ENCODE measurements around the gene PIH1D2. TPM values are rescaled to one million over a fixed set of nuclear protein-coding genes. Genes with fewer than 3 reads are reported as not detected.
"Not testable (repeated sequence)": the region's sequence is repeated elsewhere in the genome, so short reads cannot be mapped to it uniquely, and the experiment has no call there.

Gene PIH1D2
- total and polyA plus RNA-seq, 2 donors = 1.0 to 4.5 TPM

GRCh38 chr11:112042161-112042960, 31.5 kb downstream of the PIH1D2 start:
- Histone ChIP-seq H3K4me1 (ENCODE audit: insufficient read depth) (no peaks in the 10 kb centered on the region), H3K27ac (ENCODE audit: low read depth) (no peak overlapping the region), H3K4me3 (ENCODE audit: low read depth, low read length) (no peak overlapping the region), H3K36me3 (ENCODE audit: insufficient read depth) (peaks cover 2% of the 10 kb centered on the region)
- DNase-seq (ENCODE audit: extremely low spot score) = no peak
- 66% methylated on average over 6 of the region's 6 CpGs for WGBS

DNA sequence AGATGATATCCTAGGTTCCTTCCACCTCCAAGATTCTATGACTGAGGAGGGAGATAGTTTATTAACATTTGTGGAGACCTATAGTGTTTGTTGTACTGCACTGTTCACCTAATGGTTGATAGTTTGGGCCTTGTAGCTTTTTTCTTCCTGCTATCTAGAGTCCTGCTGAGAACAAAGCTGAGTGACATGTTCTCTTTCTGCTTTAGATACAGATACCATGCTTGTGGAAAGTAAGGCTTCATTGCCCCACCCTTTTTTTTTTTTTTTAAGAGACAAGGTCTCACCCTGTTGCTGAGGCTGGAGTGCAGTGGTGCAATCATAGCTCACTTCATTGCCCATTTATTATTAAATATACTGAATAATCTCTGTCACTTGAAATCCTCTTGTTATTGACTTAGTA, 36.3 kb downstream of the PIH1D2 start:
- Histone ChIP-seq H3K27ac (ENCODE audit: low read depth) (no peak overlapping the region), H3K36me3 (ENCODE audit: insufficient read depth) (peaks cover 7% of the 10 kb centered on the region), H3K4me3 (ENCODE audit: low read depth, low read length) (no peak overlapping the region), H3K4me1 (ENCODE audit: insufficient read depth) (no peaks in the 10 kb centered on the region)
- no peak for DNase-seq (ENCODE audit: extremely low spot score)

GRCh38 chr11:112033902-112034301, 39.9 kb downstream of the PIH1D2 start:
- WGBS = 91% methylated on average over 3 of the region's 3 CpGs
- Histone ChIP-seq H3K27ac (ENCODE audit: low read depth) (peak overlapping the region; percentile 10), H3K4me1 (ENCODE audit: insufficient read depth) (no peaks in the 10 kb centered on the region), H3K36me3 (ENCODE audit: insufficient read depth) (peaks cover 13% of the 10 kb centered on the region), H3K4me3 (ENCODE audit: low read depth, low read length) (no peak overlapping the region)
- no peak for DNase-seq (ENCODE audit: extremely low spot score)

DNA sequence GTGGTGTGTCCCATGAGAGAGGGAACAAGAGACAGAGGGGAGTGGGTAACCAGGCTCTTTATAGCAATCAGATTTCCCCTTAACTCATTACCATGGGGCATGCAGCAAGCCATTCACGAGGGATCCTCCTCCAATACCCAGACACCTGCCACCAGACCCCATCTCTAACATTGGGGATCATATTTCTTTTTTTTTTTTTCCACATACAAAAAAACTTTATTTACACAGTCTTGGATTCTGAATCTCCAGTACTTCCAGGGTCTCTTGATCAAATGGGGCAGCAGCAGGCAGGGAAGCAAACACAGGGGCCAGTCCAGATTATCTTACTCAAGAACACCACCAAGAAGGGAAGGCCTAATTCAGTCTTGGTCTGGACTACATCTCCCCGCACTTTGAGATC, 44.4 kb downstream of the PIH1D2 start:
- WGBS = 89% methylated on average over 2 of the region's 2 CpGs
- no peaks in the 10 kb centered on the region for H3K4me1 ChIP-seq (ENCODE audit: insufficient read depth)
- H3K4me3 ChIP-seq (ENCODE audit: low read depth, low read length) = no peak overlapping the region
- DNase-seq (ENCODE audit: extremely low spot score) = no peak
- no peak overlapping the region for H3K27ac ChIP-seq (ENCODE audit: low read depth)
- peaks cover 12% of the 10 kb centered on the region for H3K36me3 ChIP-seq (ENCODE audit: insufficient read depth)

DNA sequence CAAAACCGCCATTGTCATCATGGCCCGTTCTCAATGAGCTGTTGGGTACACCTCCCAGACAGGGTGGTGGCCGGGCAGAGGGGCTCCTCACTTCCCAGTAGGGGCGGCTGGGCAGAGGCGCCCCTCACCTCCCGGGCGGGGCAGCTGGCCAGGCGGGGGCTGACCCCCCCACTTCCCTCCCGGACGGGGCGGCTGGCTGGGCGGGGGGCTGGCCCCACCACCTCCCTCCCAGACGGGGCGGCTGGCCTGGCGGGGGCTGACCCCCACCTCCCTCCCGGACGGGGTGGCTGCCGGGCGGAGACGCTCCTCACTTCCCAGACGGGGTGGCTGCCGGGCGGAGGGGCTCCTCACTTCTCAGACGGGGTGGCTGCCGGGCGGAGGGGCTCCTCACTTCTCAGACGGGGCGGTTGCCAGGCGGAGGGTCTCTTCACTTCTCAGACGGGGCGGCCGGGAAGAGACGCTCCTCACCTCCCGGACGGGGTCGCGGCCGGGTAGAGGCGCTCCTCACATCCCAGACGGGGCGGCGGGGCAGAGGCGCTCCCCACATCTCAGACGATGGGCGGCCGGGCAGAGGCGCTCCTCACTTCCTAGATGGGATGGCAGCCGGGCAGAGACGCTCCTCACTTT, 46.9 kb downstream of the PIH1D2 start:
- H3K4me3 ChIP-seq (ENCODE audit: low read depth, low read length); H3K4me1 ChIP-seq (ENCODE audit: insufficient read depth); DNase-seq (ENCODE audit: extremely low spot score); H3K36me3 ChIP-seq (ENCODE audit: insufficient read depth); H3K27ac ChIP-seq (ENCODE audit: low read depth): not testable (repeated sequence)
- 91% methylated on average over 37 of the region's 49 CpGs for WGBS

- no peak for DNase-seq (ENCODE audit: extremely low spot score)
- no peaks in the 10 kb centered on the region for H3K4me1 ChIP-seq (ENCODE audit: insufficient read depth)
- peaks cover 8% of the 10 kb centered on the region for H3K36me3 ChIP-seq (ENCODE audit: insufficient read depth)
- H3K27ac ChIP-seq (ENCODE audit: low read depth) = peak overlapping the region; percentile 92
- 1% methylated on average over 8 of the region's 8 CpGs for WGBS
- peak overlapping the region; percentile 78 for H3K4me3 ChIP-seq (ENCODE audit: low read depth, low read length)
Measured at GRCh38 chr11:112025707-112026106, 48.1 kb downstream of the PIH1D2 start.

- peak; percentile 73 for DNase-seq (ENCODE audit: extremely low spot score)
- under 1% methylated on average over 71 of the region's 71 CpGs for WGBS
- peak within 1 kb of the TSS; percentile 92 for H3K27ac ChIP-seq (ENCODE audit: low read depth)
- H3K36me3 ChIP-seq (ENCODE audit: insufficient read depth) = peaks cover 4% of the 10 kb centered on the region
- peak within 1 kb of the TSS; percentile 78 for H3K4me3 ChIP-seq (ENCODE audit: low read depth, low read length)
- no peaks in the 10 kb centered on the region for H3K4me1 ChIP-seq (ENCODE audit: insufficient read depth)
Measured at GRCh38 chr11:112024773-112025678, 48.8 kb downstream of the PIH1D2 start, which contains the start of gene DLAT. Gene DLAT, plus strand, starts transcription at chr11:112025408. Its CDS starts 65 bp downstream, at chr11:112025473.

GRCh38 chr11:112024178-112024772, 49.5 kb downstream of the PIH1D2 start:
- 18% methylated on average over 10 of the region's 10 CpGs for WGBS
- Histone ChIP-seq H3K36me3 (ENCODE audit: insufficient read depth) (peaks cover 2% of the 10 kb centered on the region), H3K4me3 (ENCODE audit: low read depth, low read length) (peak overlapping the region; percentile 78), H3K4me1 (ENCODE audit: insufficient read depth) (no peaks in the 10 kb centered on the region), H3K27ac (ENCODE audit: low read depth) (peak overlapping the region; percentile 92)
- DNase-seq (ENCODE audit: extremely low spot score) = no peak

GRCh38 chr11:112023104-112023503, 50.7 kb downstream of the PIH1D2 start:
- Histone ChIP-seq H3K36me3 (ENCODE audit: insufficient read depth) (no peaks in the 10 kb centered on the region), H3K4me3 (ENCODE audit: low read depth, low read length) (no peak overlapping the region), H3K27ac (ENCODE audit: low read depth) (no peak overlapping the region), H3K4me1 (ENCODE audit: insufficient read depth) (no peaks in the 10 kb centered on the region)
- no peak for DNase-seq (ENCODE audit: extremely low spot score)
- 85% methylated on average over 3 of the region's 3 CpGs for WGBS

GRCh38 chr11:112019066-112019465, 54.8 kb downstream of the PIH1D2 start:
- no peaks in the 10 kb centered on the region for H3K36me3 ChIP-seq (ENCODE audit: insufficient read depth)
- no peak overlapping the region for H3K27ac ChIP-seq (ENCODE audit: low read depth)
- H3K4me1 ChIP-seq (ENCODE audit: insufficient read depth) = no peaks in the 10 kb centered on the region
- H3K4me3 ChIP-seq (ENCODE audit: low read depth, low read length) = no peak overlapping the region
- DNase-seq (ENCODE audit: extremely low spot score) = no peak
- 90% methylated on average over 5 of the region's 5 CpGs for WGBS

Small RNAs within 50 kb of the gene (small RNA-seq; reads per million reads assigned to genes)
- not detected for gene AP000907.3
- not detected for gene RNU6-893P

Other genes starting within 250 kb of the PIH1D2 start
- 57.7 TPM for gene ALG9, start 202.4 kb downstream of the PIH1D2 start, total RNA-seq
- gene ALG9, start 202.4 kb downstream of the PIH1D2 start, polyA plus RNA-seq = 21.3 TPM
- gene FDXACB1, start 194.9 kb downstream of the PIH1D2 start, total RNA-seq = 4.2 TPM
- 1.5 TPM for gene FDXACB1, start 194.9 kb downstream of the PIH1D2 start, polyA plus RNA-seq
- 13.1 TPM for gene CFAP68, start 194.5 kb downstream of the PIH1D2 start, total RNA-seq
- gene CFAP68, start 194.5 kb downstream of the PIH1D2 start, polyA plus RNA-seq = 17.9 TPM
- 21.3 TPM for gene CRYAB, start 162.2 kb downstream of the PIH1D2 start, total RNA-seq
- 231 TPM for gene CRYAB, start 162.2 kb downstream of the PIH1D2 start, polyA plus RNA-seq
- 1.6 TPM for gene HSPB2, start 161.3 kb downstream of the PIH1D2 start, total RNA-seq
- gene HSPB2, start 161.3 kb downstream of the PIH1D2 start, polyA plus RNA-seq = 10.6 TPM
- gene C11orf52, start 155.1 kb downstream of the PIH1D2 start, total RNA-seq = 2.7 TPM
- 2.4 TPM for gene C11orf52, start 155.1 kb downstream of the PIH1D2 start, polyA plus RNA-seq
- gene DIXDC1, start 136.7 kb downstream of the PIH1D2 start, total RNA-seq = 69.4 TPM
- gene DIXDC1, start 136.7 kb downstream of the PIH1D2 start, polyA plus RNA-seq = 60.5 TPM
- 36.9 TPM for gene DLAT, start 48.6 kb downstream of the PIH1D2 start, total RNA-seq
- gene DLAT, start 48.6 kb downstream of the PIH1D2 start, polyA plus RNA-seq = 23.7 TPM
- 29.3 TPM for gene NKAPD1, start 282 bp upstream of the PIH1D2 start, total RNA-seq
- gene NKAPD1, start 282 bp upstream of the PIH1D2 start, polyA plus RNA-seq = 16.0 TPM
- gene TIMM8B, start 12.7 kb upstream of the PIH1D2 start, total RNA-seq = 57.0 TPM
- gene TIMM8B, start 12.7 kb upstream of the PIH1D2 start, polyA plus RNA-seq = 82.9 TPM
- 166 TPM for gene SDHD, start 12.9 kb upstream of the PIH1D2 start, total RNA-seq
- gene SDHD, start 12.9 kb upstream of the PIH1D2 start, polyA plus RNA-seq = 180 TPM
- 18.1 TPM for gene IL18, start 90.1 kb upstream of the PIH1D2 start, total RNA-seq
- 8.3 TPM for gene IL18, start 90.1 kb upstream of the PIH1D2 start, polyA plus RNA-seq
- 2.9 TPM for gene TEX12, start 93.4 kb upstream of the PIH1D2 start, total RNA-seq
- gene TEX12, start 93.4 kb upstream of the PIH1D2 start, polyA plus RNA-seq = 0.09 TPM
- gene BCO2, start 101.5 kb upstream of the PIH1D2 start, total RNA-seq = 24.5 TPM
- 2.8 TPM for gene BCO2, start 101.5 kb upstream of the PIH1D2 start, polyA plus RNA-seq
- 38.7 TPM for gene PTS, start 152.4 kb upstream of the PIH1D2 start, total RNA-seq
- gene PTS, start 152.4 kb upstream of the PIH1D2 start, polyA plus RNA-seq = 26.5 TPM
- gene PLET1, start 186.8 kb upstream of the PIH1D2 start, total RNA-seq = not detected
- gene PLET1, start 186.8 kb upstream of the PIH1D2 start, polyA plus RNA-seq = not detected